SK-N-SH (cell line): Measurements from ENCODE around the gene WWOX.

Source experiments
- CTCF ChIP-seq: fragments of 200-600 bp; sonication (generic); IDR thresholded peaks from 2 replicates; pipeline ENCODE4 v1.6.1; 2017; ENCODE audit warnings: antibody characterized with exemption, mild to moderate bottlenecking, moderate library complexity
- EP300 ChIP-seq, 2 experiments: IDR thresholded peaks; 2 replicates each; pipeline versions ENCODE4 v1.4.0 to v1.6.1; 2012; ENCODE audit warnings: borderline replicate concordance in 1 of 2, low read depth in 1 of 2, low read length in 1 of 2
- NRF1 ChIP-seq: IDR thresholded peaks from 2 replicates; pipeline ENCODE4 v1.6.1; 2012; ENCODE audit warnings: low read depth, mild to moderate bottlenecking, low read length
- PBX3 ChIP-seq: IDR thresholded peaks from 2 replicates; pipeline ENCODE4; 2012
- REST ChIP-seq: IDR thresholded peaks from 2 replicates; pipeline ENCODE4 v1.6.1; 2012; ENCODE audit warnings: mild to moderate bottlenecking, low read depth, low read length, moderate library complexity
- SIN3A ChIP-seq: IDR thresholded peaks from 2 replicates; pipeline ENCODE4 v1.6.1; 2012; ENCODE audit warnings: low read depth, mild to moderate bottlenecking, low read length, moderate library complexity, borderline replicate concordance
- USF2 ChIP-seq: fragments of 150-350 bp; IDR thresholded peaks from 2 replicates; pipeline ENCODE4 v1.6.1; 2017; ENCODE audit warnings: antibody characterized with exemption, low read length, low read depth, borderline replicate concordance
- YY1 ChIP-seq: IDR thresholded peaks from 2 replicates; pipeline ENCODE4 v1.4.0; 2012; ENCODE audit warnings: low read depth, mild to moderate bottlenecking
- ZBTB33 ChIP-seq: IDR thresholded peaks from 2 replicates; pipeline ENCODE4 v1.4.0; 2012; ENCODE audit warnings: low read depth, borderline replicate concordance

- TF ChIP-seq CTCF: no peak
- TF ChIP-seq USF2: no peak
- no peak for TF ChIP-seq YY1
- no peak for TF ChIP-seq EP300 (IDR thresholded peaks at IDR 0.05; ENCODE audit: borderline replicate concordance in 1 of 2, low read depth in 1 of 2, low read length in 1 of 2)
- TF ChIP-seq PBX3: no peak
- TF ChIP-seq NRF1: no peak
- TF ChIP-seq ZBTB33: no peak
- TF ChIP-seq REST: no peak
- no peak for TF ChIP-seq SIN3A
These were observed 789.9 kb downstream of the WWOX start for GRCh38 chr16:78889346-78889745.
